Measurements from ENCODE around the gene DENND2D. TPM values are rescaled to one million over a fixed set of nuclear protein-coding genes. Genes with fewer than 3 reads are reported as not detected.

DENND2D gene
- polyA plus RNA-seq, 1 experiment = 1.3 TPM

DNA sequence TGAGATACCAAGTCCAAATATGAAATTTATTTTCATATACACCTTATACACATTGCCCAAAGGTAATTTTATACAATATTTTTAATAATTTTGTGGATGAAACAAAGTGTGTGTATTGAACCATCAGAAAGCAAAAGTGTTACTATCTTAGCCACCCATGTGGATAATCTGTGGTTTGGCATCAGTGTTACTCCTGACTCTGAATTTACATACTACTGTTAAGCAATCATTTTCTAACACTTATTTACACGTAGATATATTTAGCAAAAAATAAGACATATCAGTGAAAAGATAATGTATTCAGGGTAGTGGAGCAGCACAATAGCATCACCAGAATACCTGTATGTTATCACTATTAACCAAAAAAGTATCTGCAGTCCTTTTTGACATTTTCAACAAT is 23.8 kb downstream of the DENND2D start:
- ChIA-PET POLR2A (no interaction called here), CTCF (no interaction called here)
- Histone ChIP-seq H3K9me3 (ENCODE audit: control insufficient read depth, insufficient read depth, low read length) (no peaks in the 10 kb centered on the region), H3K27ac (ENCODE audit: low read depth, low read length) (no peak overlapping the region), H3K4me3 (ENCODE audit: low read depth, low read length) (no peak overlapping the region), H3K27me3 (ENCODE audit: control insufficient read depth, insufficient read depth, low read length) (no peaks in the 10 kb centered on the region)
- no peak for TF ChIP-seq CTCF (IDR thresholded peaks at IDR 0.05; ENCODE audit: low read depth, low read length)
- DNase-seq (ENCODE audit: low read depth, low spot score) = no peak

GRCh38 chr1:111175349-111175748 is 25.1 kb downstream of the DENND2D start:
- TF ChIP-seq CTCF (IDR thresholded peaks at IDR 0.05; ENCODE audit: low read depth, low read length) = no peak

GRCh38 chr1:111174070-111174469 is 26.4 kb downstream of the DENND2D start:
- Histone ChIP-seq H3K27ac (ENCODE audit: low read depth, low read length) (no peak overlapping the region), H3K9me3 (ENCODE audit: control insufficient read depth, insufficient read depth, low read length) (no peaks in the 10 kb centered on the region), H3K4me3 (ENCODE audit: low read depth, low read length) (no peak overlapping the region), H3K27me3 (ENCODE audit: control insufficient read depth, insufficient read depth, low read length) (no peaks in the 10 kb centered on the region)
- ChIA-PET CTCF (no interaction called here), POLR2A (no interaction called here)
- no peak for TF ChIP-seq CTCF (IDR thresholded peaks at IDR 0.05; ENCODE audit: low read depth, low read length)
- no peak for DNase-seq (ENCODE audit: low read depth, low spot score)

More at GRCh38 chr1:111175349-111175748, 25.1 kb downstream of the DENND2D start:
- DNase-seq (ENCODE audit: low read depth, low spot score) = no peak
- ChIA-PET POLR2A (no interaction called here), CTCF (interaction anchor here (0.6 kb wide), 1 partner anchor 16 kb away, joined by 6 read pairs; no protein-coding TSS in a partner anchor)
- Histone ChIP-seq H3K4me3 (ENCODE audit: low read depth, low read length) (no peak overlapping the region), H3K27me3 (ENCODE audit: control insufficient read depth, insufficient read depth, low read length) (no peaks in the 10 kb centered on the region), H3K27ac (ENCODE audit: low read depth, low read length) (no peak overlapping the region), H3K9me3 (ENCODE audit: control insufficient read depth, insufficient read depth, low read length) (no peaks in the 10 kb centered on the region)

- Histone ChIP-seq H3K27ac (ENCODE audit: low read depth, low read length) (no peak overlapping the region), H3K27me3 (ENCODE audit: control insufficient read depth, insufficient read depth, low read length) (no peaks in the 10 kb centered on the region), H3K4me3 (ENCODE audit: low read depth, low read length) (no peak overlapping the region), H3K9me3 (ENCODE audit: control insufficient read depth, insufficient read depth, low read length) (no peaks in the 10 kb centered on the region)
- TF ChIP-seq CTCF (IDR thresholded peaks at IDR 0.05; ENCODE audit: low read depth, low read length) = no peak
- DNase-seq (ENCODE audit: low read depth, low spot score) = no peak
- ChIA-PET POLR2A (no interaction called here), CTCF (no interaction called here)
These were observed 28.0 kb downstream of the DENND2D start for GRCh38 chr1:111172463-111172862.

DNA sequence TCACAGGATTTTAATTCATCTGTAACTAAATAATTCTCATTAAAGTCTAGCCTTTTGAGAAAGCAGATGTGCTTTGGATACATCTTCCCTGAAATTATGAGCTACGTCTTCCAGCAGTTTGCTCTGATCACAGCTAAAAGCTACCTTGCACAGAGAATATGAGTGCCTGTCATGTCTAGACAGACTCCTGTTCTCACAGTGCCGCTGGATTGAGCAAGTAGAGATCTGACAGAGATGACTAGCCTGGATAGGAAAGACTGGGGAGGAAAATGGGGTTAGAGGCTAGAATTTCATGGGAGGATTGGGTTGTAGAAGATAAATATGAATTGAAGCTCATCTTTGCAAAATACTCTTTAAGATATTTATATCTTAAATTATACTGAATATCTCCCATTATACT is 36.3 kb downstream of the DENND2D start:
- CTCF ChIA-PET = no interaction called here

More for the DNA sequence above, 36.3 kb downstream of the DENND2D start:
- no peak for TF ChIP-seq CTCF (IDR thresholded peaks at IDR 0.05; ENCODE audit: low read depth, low read length)
- Histone ChIP-seq H3K27me3 (ENCODE audit: control insufficient read depth, insufficient read depth, low read length) (no peaks in the 10 kb centered on the region), H3K4me3 (ENCODE audit: low read depth, low read length) (no peak overlapping the region), H3K9me3 (ENCODE audit: control insufficient read depth, insufficient read depth, low read length) (no peaks in the 10 kb centered on the region), H3K27ac (ENCODE audit: low read depth, low read length) (no peak overlapping the region)
- DNase-seq (ENCODE audit: low read depth, low spot score) = no peak
- POLR2A ChIA-PET = no interaction called here

All from AG04450 (cell line).